HepG2 (cell line): ENCODE results near the gene SLC35F4. TPM values are rescaled to one million over a fixed set of nuclear protein-coding genes. Genes with fewer than 3 reads are reported as not detected.

Source experiments
- ATAC-seq: fragments of 200-7000 bp; cut with Tn5 transposase; 3 replicates; pipeline ENCODE4 v1.9.1; 2020; ENCODE audit warnings: mild to moderate bottlenecking, moderate library complexity
- BruUV-seq: library from RNA; stranded (reverse); fragments of 400-500 nt; replicated peaks from 2 replicates; lab custom pipeline; 2021; lab: Mats Ljungman, UMichigan
- CTCF ChIA-PET: fragments of 300-600 bp; formaldehyde crosslinking; extraction: SDS; loops from one replicate; lab custom pipeline; 2021; ENCODE audit warnings: low total read pairs, inconsistent platforms, low intra/inter-chr PET ratio; lab: Yijun Ruan, JAX
- POLR2A ChIA-PET: fragments of 350-600 bp; sonication (Branson Sonifier 250); formaldehyde crosslinking; loops from one replicate; lab custom pipeline; 2020; ENCODE audit warnings: antibody characterized with exemption, inconsistent platforms; lab: Yijun Ruan, JAX
- DNase-seq: peaks from one replicate; pipeline ENCODE4 v3.0.0-alpha.2; 2015; ENCODE audit warnings: low spot score
- FAIRE-seq: peaks from 3 replicates; lab custom pipeline; 2011; peaks lifted over from hg19 to GRCh38; lab: Jason Lieb, UNC
- H2AFZ ChIP-seq: one replicate; pipeline ENCODE4 v1.6.1; 2011; ENCODE audit warnings: low read length, inconsistent platforms
- H3K27ac ChIP-seq: fragments of 300-600 bp; 3 replicates; pipeline ENCODE4 v1.8.0; 2011; ENCODE audit warnings: mixed run types, mild to moderate bottlenecking, mixed read lengths, low read length, inconsistent platforms; ENCODE audit not compliant: insufficient read depth; ENCODE audit errors: extremely low read length
- H3K27me3 ChIP-seq, 2 experiments: fragments of 200-600 bp in 1 of 2; 2 replicates in 1 of 2; 3 replicates in 1 of 2; pipeline versions ENCODE4 v1.6.0 to v1.8.0; 2011; ENCODE audit warnings: low read length in 2 of 2, mild to moderate bottlenecking in 2 of 2, moderate library complexity in 2 of 2, inconsistent platforms in 1 of 2; ENCODE audit not compliant: insufficient read depth in 2 of 2, control insufficient read depth in 1 of 2
- H3K36me3 ChIP-seq, 2 experiments: fragments of 200-600 bp in 1 of 2; replicated peaks in 1 of 2; 2 replicates in 1 of 2; 3 replicates in 1 of 2; pipeline versions ENCODE4 v1.5.1 to v1.8.0; 2011; ENCODE audit warnings: low read length in 2 of 2, inconsistent platforms in 1 of 2; ENCODE audit not compliant: insufficient read depth in 2 of 2, control insufficient read depth in 1 of 2
- H3K4me1 ChIP-seq: 2 replicates; pipeline ENCODE4 v1.5.1; 2012; ENCODE audit warnings: low read length, inconsistent platforms; ENCODE audit not compliant: insufficient read depth
- H3K4me2 ChIP-seq: 2 replicates; pipeline ENCODE4 v1.6.0; 2011; ENCODE audit warnings: low read depth, low read length, inconsistent platforms
- H3K4me3 ChIP-seq, 3 experiments: fragments of 200-600 bp in 1 of 3; sonication (generic), shearing (Covaris generic) in 1 of 3; replicated peaks in 1 of 3; 2 replicates each; pipeline ENCODE4 v1.5.1; 2011 to 2016; ENCODE audit warnings: low read length in 3 of 3, inconsistent platforms in 2 of 3, low read depth in 2 of 3, mild to moderate bottlenecking in 2 of 3, control low read depth in 1 of 3, mixed read lengths in 1 of 3; ENCODE audit not compliant: insufficient read depth in 1 of 3
- H3K79me2 ChIP-seq: one replicate; pipeline ENCODE4 v1.6.1; 2011; ENCODE audit warnings: low read length, inconsistent platforms; ENCODE audit not compliant: insufficient read depth
- H3K9ac ChIP-seq: 2 replicates; pipeline ENCODE4 v1.6.0; 2011; ENCODE audit warnings: mild to moderate bottlenecking, low read depth, low read length, inconsistent platforms; ENCODE audit not compliant: insufficient read depth
- H3K9me3 ChIP-seq: 2 replicates; pipeline ENCODE4 v1.5.1; 2012; ENCODE audit warnings: mild to moderate bottlenecking, low read length
- H4K20me1 ChIP-seq: 2 replicates; pipeline ENCODE4 v1.6.0; 2011; ENCODE audit warnings: inconsistent platforms, mild to moderate bottlenecking, low read length, moderate library complexity; ENCODE audit not compliant: insufficient read depth
- CTCF ChIP-seq: sonication (generic); formaldehyde crosslinking; IDR thresholded peaks from 2 replicates; pipeline ENCODE4 v1.5.0; 2020; ENCODE audit warnings: mild to moderate bottlenecking, missing genetic modification reagents, moderate library complexity
- FOXO1 ChIP-seq: sonication (generic); formaldehyde crosslinking; IDR thresholded peaks from 2 replicates; pipeline ENCODE4 v1.4.0; 2020; ENCODE audit warnings: missing genetic modification reagents
- RCOR2 ChIP-seq: IDR thresholded peaks from 2 replicates; pipeline ENCODE4 v1.6.1; 2016; ENCODE audit warnings: missing biosample characterization, missing genetic modification reagents
- SIN3B ChIP-seq: fragments of 150-350 bp; IDR thresholded peaks from 2 replicates; pipeline ENCODE4 v1.6.1; 2014; ENCODE audit warnings: low read length
- STAG1 ChIP-seq: sonication (generic); formaldehyde crosslinking; IDR thresholded peaks from 2 replicates; pipeline ENCODE4 v1.4.0; 2020; ENCODE audit warnings: missing genetic modification reagents
- TAF1 ChIP-seq: sonication (generic); formaldehyde crosslinking; IDR thresholded peaks from 2 replicates; pipeline ENCODE4 v1.4.0; 2020; ENCODE audit warnings: missing genetic modification reagents
- ZNF10 ChIP-seq: sonication (generic); formaldehyde crosslinking; IDR thresholded peaks from 2 replicates; pipeline ENCODE4 v1.4.0; 2020; ENCODE audit warnings: mild to moderate bottlenecking, low read depth, missing genetic modification reagents, borderline replicate concordance
- ZNF18 ChIP-seq: sonication (generic); formaldehyde crosslinking; IDR thresholded peaks from 2 replicates; pipeline ENCODE4 v1.8.0; 2022; ENCODE audit warnings: mild to moderate bottlenecking, missing genetic modification reagents; ENCODE audit not compliant: insufficient replicate concordance
- ZNF235 ChIP-seq: sonication (generic); formaldehyde crosslinking; IDR thresholded peaks from 2 replicates; pipeline ENCODE4 v1.8.1; 2023; ENCODE audit warnings: mild to moderate bottlenecking, missing genetic modification reagents, borderline replicate concordance
- ZNF605 ChIP-seq: sonication (generic); formaldehyde crosslinking; IDR thresholded peaks from 2 replicates; pipeline ENCODE4 v1.8.0; 2022; ENCODE audit warnings: mild to moderate bottlenecking, missing genetic modification reagents
- ZNF724P ChIP-seq: sonication (generic); formaldehyde crosslinking; IDR thresholded peaks from 2 replicates; pipeline ENCODE4 v1.8.0; 2022; ENCODE audit warnings: missing genetic modification reagents, borderline replicate concordance
- WGBS: methylation state at CpG from one replicate; pipeline ENCODE4 v1.1.6; 2017; ENCODE audit warnings: low lambda C conversion rate; 5-methylcytosine and 5-hydroxymethylcytosine counted together
- in situ Hi-C: cut with HindIII; loops from 2 replicates; pipeline ENCODE4 v1.10.0; 2017; ENCODE audit warnings: low pct_unique_long_range_greater_than_20kb; ENCODE audit not compliant: extremely low pct_ligation_motif_present
- intact Hi-C: fragments of 100-400 bp; cut with micrococcal nuclease; formaldehyde crosslinking; loops from one replicate; pipeline ENCODE4 v1.10.0; 2022; ENCODE audit not compliant: unreplicated experiment
- polyA plus RNA-seq, 8 experiments: library from polyadenylated mRNA; depleted of rRNA in 3 of 8; stranded (reverse) in 7 of 8; unstranded in 1 of 8; fragments of >200 nt; fragmentation: Illumina TruSeq in 4 of 8; extraction: Trizol in 4 of 8; gene quantifications; 2 replicates each; pipeline versions ENCODE4 v1.2.1 to v1.2.3, GENCODE V29; 2011 to 2016; ENCODE audit warnings: low read depth in 4 of 8, missing spikeins in 1 of 8, mixed read lengths in 1 of 8; ENCODE audit not compliant: insufficient read depth in 1 of 8
- total RNA-seq, 5 experiments: library from RNA; depleted of rRNA; stranded (reverse); fragments of >200 nt; fragmentation: Illumina TruSeq; extraction: Trizol; gene quantifications; 2 replicates each; pipeline ENCODE4 v1.2.3, GENCODE V29; 2016; ENCODE audit warnings: low read depth in 1 of 5
- TF ChIP-seq, protein P1 (sequence below): sonication (generic); formaldehyde crosslinking; IDR thresholded peaks from 2 replicates; pipeline ENCODE4 v1.8.0; 2022; ENCODE audit warnings: missing genetic modification reagents, mild to moderate bottlenecking, inconsistent platforms, borderline replicate concordance
- TF ChIP-seq, protein P2 (sequence below): sonication (generic); formaldehyde crosslinking; IDR thresholded peaks from 2 replicates; pipeline ENCODE4 v1.4.0; 2020; ENCODE audit warnings: missing genetic modification reagents
- TF ChIP-seq, protein P3 (sequence below): sonication (generic); formaldehyde crosslinking; IDR thresholded peaks from 2 replicates; pipeline ENCODE4 v1.5.1; 2020; ENCODE audit warnings: missing genetic modification reagents, mild to moderate bottlenecking, borderline replicate concordance

The SLC35F4 gene
- total and polyA plus RNA-seq, 2 of the 13 experiments (the other 11 are each of a cell fraction or from before 2014, with no cell fraction given), result not detected

GRCh38 chr14:57846596-57846995 lies 19.3 kb downstream of the SLC35F4 start:
- CTCF ChIA-PET, result no interaction called here
- intact Hi-C loops, result no loop called here
- no peak for DNase-seq
- TF ChIP-seq ZNF18 (CRISPR knock-in tag) (no peak), FOXO1 (CRISPR knock-in tag) (no peak), ZNF10 (CRISPR knock-in tag) (no peak), ZNF235 (CRISPR knock-in tag) (no peak), CTCF (CRISPR knock-in tag) (no peak), STAG1 (CRISPR knock-in tag) (no peak), SIN3B (no peak), ZNF724P (CRISPR knock-in tag) (no peak), ZNF605 (no peak), TAF1 (CRISPR knock-in tag) (no peak), RCOR2 (CRISPR knock-in tag) (no peak)
- TF ChIP-seq, protein P1, sequence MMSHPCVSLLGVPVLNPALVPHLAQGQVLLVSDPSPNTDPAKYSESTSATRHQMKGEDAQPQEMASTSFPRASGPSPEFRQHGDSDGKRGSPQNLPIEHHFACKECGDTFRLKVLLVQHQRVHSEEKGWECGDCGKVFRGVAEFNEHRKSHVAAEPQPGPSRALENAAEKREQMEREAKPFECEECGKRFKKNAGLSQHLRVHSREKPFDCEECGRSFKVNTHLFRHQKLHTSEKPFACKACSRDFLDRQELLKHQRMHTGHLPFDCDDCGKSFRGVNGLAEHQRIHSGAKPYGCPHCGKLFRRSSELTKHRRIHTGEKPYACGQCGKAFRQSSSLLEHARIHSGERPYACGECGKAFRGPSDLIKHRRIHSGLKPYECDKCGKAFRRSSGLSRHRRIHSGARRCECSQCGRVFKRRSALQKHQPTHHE (CRISPR knock-in tag), result no peak
- TF ChIP-seq, protein P2, sequence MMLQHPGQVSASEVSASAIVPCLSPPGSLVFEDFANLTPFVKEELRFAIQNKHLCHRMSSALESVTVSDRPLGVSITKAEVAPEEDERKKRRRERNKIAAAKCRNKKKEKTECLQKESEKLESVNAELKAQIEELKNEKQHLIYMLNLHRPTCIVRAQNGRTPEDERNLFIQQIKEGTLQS, result no peak
- TF ChIP-seq, protein P3, sequence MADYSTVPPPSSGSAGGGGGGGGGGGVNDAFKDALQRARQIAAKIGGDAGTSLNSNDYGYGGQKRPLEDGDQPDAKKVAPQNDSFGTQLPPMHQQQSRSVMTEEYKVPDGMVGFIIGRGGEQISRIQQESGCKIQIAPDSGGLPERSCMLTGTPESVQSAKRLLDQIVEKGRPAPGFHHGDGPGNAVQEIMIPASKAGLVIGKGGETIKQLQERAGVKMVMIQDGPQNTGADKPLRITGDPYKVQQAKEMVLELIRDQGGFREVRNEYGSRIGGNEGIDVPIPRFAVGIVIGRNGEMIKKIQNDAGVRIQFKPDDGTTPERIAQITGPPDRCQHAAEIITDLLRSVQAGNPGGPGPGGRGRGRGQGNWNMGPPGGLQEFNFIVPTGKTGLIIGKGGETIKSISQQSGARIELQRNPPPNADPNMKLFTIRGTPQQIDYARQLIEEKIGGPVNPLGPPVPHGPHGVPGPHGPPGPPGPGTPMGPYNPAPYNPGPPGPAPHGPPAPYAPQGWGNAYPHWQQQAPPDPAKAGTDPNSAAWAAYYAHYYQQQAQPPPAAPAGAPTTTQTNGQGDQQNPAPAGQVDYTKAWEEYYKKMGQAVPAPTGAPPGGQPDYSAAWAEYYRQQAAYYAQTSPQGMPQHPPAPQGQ, result no peak
- TF ChIP-seq, all 625 proteins: peak for 0
- Histone ChIP-seq H3K9me3 (no peaks in the 10 kb centered on the region), H3K36me3 (no peaks in the 10 kb centered on the region), H3K9ac (no peak overlapping the region), H3K79me2 (no peaks in the 10 kb centered on the region), H4K20me1 (no peaks in the 10 kb centered on the region), H3K27me3 (no peaks in the 10 kb centered on the region), H3K4me2 (no peak overlapping the region), H3K4me3 (no peak overlapping the region), H2AFZ (no peak overlapping the region), H3K4me1 (no peaks in the 10 kb centered on the region), H3K27ac (no peak overlapping the region)
- no TSS peak for BruUV-seq
- FAIRE-seq, result no peak
- 0% methylated on average over 2 of the region's 2 CpGs for WGBS
- ATAC-seq, result no peak
- POLR2A ChIA-PET, result no interaction called here
- in situ Hi-C loops, result no loop called here
